ENCODE data around the gene PLEKHA3. TPM values are rescaled to one million over a fixed set of nuclear protein-coding genes. Genes with fewer than 3 reads are reported as not detected.

The PLEKHA3 gene
- total RNA-seq = 7.1 and 8.7 TPM in 2 replicates

GRCh38 chr2:178480227-178481181, at the start of gene PLEKHA3:
Gene PLEKHA3, plus strand, starts transcription at chr2:178480457. Its CDS starts 413 bp downstream, at chr2:178480870.
- H3K9me3 ChIP-seq (ENCODE audit: low read depth, low read length) = no peaks in the 10 kb centered on the region
- DNase-seq (ENCODE audit: insufficient read length, low spot score, missing footprints) = peak; percentile 98
- no peaks in the 10 kb centered on the region for H3K27me3 ChIP-seq (ENCODE audit: insufficient read depth, low read length)
- peaks cover 58% of the 10 kb centered on the region for H3K79me2 ChIP-seq (ENCODE audit: insufficient read depth, low read length)
- H3K4me2 ChIP-seq (ENCODE audit: insufficient read depth, low read length) = peak within 1 kb of the TSS; percentile 99
- TF ChIP-seq CTCF (IDR thresholded peaks at IDR 0.05; ENCODE audit: extremely low read depth, low read depth, low read length) = no peak
- peak within 1 kb of the TSS; percentile 81 for H3K4me3 ChIP-seq (ENCODE audit: insufficient read depth, low read length)
- H3K36me3 ChIP-seq (ENCODE audit: insufficient read depth, low read length) = no peaks in the 10 kb centered on the region
- peaks cover 37% of the 10 kb centered on the region for H3K4me1 ChIP-seq (ENCODE audit: insufficient read depth, low read length)
- peaks cover 45% of the 10 kb centered on the region for H4K20me1 ChIP-seq (ENCODE audit: insufficient read depth, low read length)
- peak within 1 kb of the TSS; percentile 82 for H2AFZ ChIP-seq (ENCODE audit: low read length)
- peak within 1 kb of the TSS; percentile 99 for H3K27ac ChIP-seq (ENCODE audit: low read depth, low read length)

GRCh38 chr2:178436662-178437061, 43.6 kb upstream of the PLEKHA3 start:
- DNase-seq (ENCODE audit: insufficient read length, low spot score, missing footprints) = no peak
- H3K27ac ChIP-seq (ENCODE audit: low read depth, low read length) = no peak overlapping the region
- peaks cover 69% of the 10 kb centered on the region for H3K36me3 ChIP-seq (ENCODE audit: insufficient read depth, low read length)
- H3K79me2 ChIP-seq (ENCODE audit: insufficient read depth, low read length) = no peaks in the 10 kb centered on the region
- H3K4me1 ChIP-seq (ENCODE audit: insufficient read depth, low read length) = no peaks in the 10 kb centered on the region
- TF ChIP-seq CTCF (IDR thresholded peaks at IDR 0.05; ENCODE audit: extremely low read depth, low read depth, low read length) = no peak
- H3K4me2 ChIP-seq (ENCODE audit: insufficient read depth, low read length) = no peak overlapping the region
- H3K9me3 ChIP-seq (ENCODE audit: low read depth, low read length) = no peaks in the 10 kb centered on the region
- no peaks in the 10 kb centered on the region for H4K20me1 ChIP-seq (ENCODE audit: insufficient read depth, low read length)
- no peaks in the 10 kb centered on the region for H3K27me3 ChIP-seq (ENCODE audit: insufficient read depth, low read length)
- no peak overlapping the region for H2AFZ ChIP-seq (ENCODE audit: low read length)
- H3K4me3 ChIP-seq (ENCODE audit: insufficient read depth, low read length) = no peak overlapping the region

GRCh38 chr2:178441426-178441825, 38.8 kb upstream of the PLEKHA3 start:
- H3K9me3 ChIP-seq (ENCODE audit: low read depth, low read length) = no peaks in the 10 kb centered on the region
- H4K20me1 ChIP-seq (ENCODE audit: insufficient read depth, low read length) = no peaks in the 10 kb centered on the region
- TF ChIP-seq CTCF (IDR thresholded peaks at IDR 0.05; ENCODE audit: extremely low read depth, low read depth, low read length) = no peak
- no peaks in the 10 kb centered on the region for H3K4me1 ChIP-seq (ENCODE audit: insufficient read depth, low read length)
- no peaks in the 10 kb centered on the region for H3K27me3 ChIP-seq (ENCODE audit: insufficient read depth, low read length)
- no peak for DNase-seq (ENCODE audit: insufficient read length, low spot score, missing footprints)
- H3K27ac ChIP-seq (ENCODE audit: low read depth, low read length) = peak overlapping the region; percentile 1
- no peak overlapping the region for H3K4me2 ChIP-seq (ENCODE audit: insufficient read depth, low read length)
- H2AFZ ChIP-seq (ENCODE audit: low read length) = no peak overlapping the region
- H3K4me3 ChIP-seq (ENCODE audit: insufficient read depth, low read length) = no peak overlapping the region
- H3K79me2 ChIP-seq (ENCODE audit: insufficient read depth, low read length) = peaks cover 15% of the 10 kb centered on the region
- peaks cover 67% of the 10 kb centered on the region for H3K36me3 ChIP-seq (ENCODE audit: insufficient read depth, low read length)

GRCh38 chr2:178448968-178449661, 31.1 kb upstream of the PLEKHA3 start:
- H3K79me2 ChIP-seq (ENCODE audit: insufficient read depth, low read length) = peaks cover 48% of the 10 kb centered on the region
- no peak for DNase-seq (ENCODE audit: insufficient read length, low spot score, missing footprints)
- no peak for TF ChIP-seq CTCF (IDR thresholded peaks at IDR 0.05; ENCODE audit: extremely low read depth, low read depth, low read length)
- H4K20me1 ChIP-seq (ENCODE audit: insufficient read depth, low read length) = peaks cover 7% of the 10 kb centered on the region
- H3K27ac ChIP-seq (ENCODE audit: low read depth, low read length) = peak overlapping the region; percentile 88
- H3K36me3 ChIP-seq (ENCODE audit: insufficient read depth, low read length) = peaks cover 38% of the 10 kb centered on the region
- peak overlapping the region; percentile 99 for H3K4me2 ChIP-seq (ENCODE audit: insufficient read depth, low read length)
- H3K4me3 ChIP-seq (ENCODE audit: insufficient read depth, low read length) = no peak overlapping the region
- H3K4me1 ChIP-seq (ENCODE audit: insufficient read depth, low read length) = peaks cover 17% of the 10 kb centered on the region
- H3K27me3 ChIP-seq (ENCODE audit: insufficient read depth, low read length) = no peaks in the 10 kb centered on the region
- H3K9me3 ChIP-seq (ENCODE audit: low read depth, low read length) = no peaks in the 10 kb centered on the region
- no peak overlapping the region for H2AFZ ChIP-seq (ENCODE audit: low read length)

Data from osteoblast (primary cell).